Stimulated activated CD4-positive, alpha-beta T cell treated with anti-CD3 and anti-CD28 coated beads, Interleukin-15, amount 100 ng/mL, for 48 hours (primary cell): ENCODE measurements around the gene RHOXF1.
"Not testable (repeated sequence)": the region's sequence is repeated elsewhere in the genome, so short reads cannot be mapped to it uniquely, and the experiment has no call there.

Experiments used
- DNase-seq, 2 donors: peaks; one replicate each; pipeline ENCODE4 v3.0.0-alpha.2; 2020; ENCODE audit warnings: low read depth in 2 of 2

RHOXF1 gene

GRCh38 chrX:120115438-120115963, at the start of gene RHOXF1:
Gene RHOXF1, minus strand, starts transcription at chrX:120115913. Its CDS starts 51 bp downstream, at chrX:120115862.
- no peak for DNase-seq

- DNase-seq = not testable (repeated sequence)
Observed at GRCh38 chrX:120159086-120159485, 43.4 kb upstream of the RHOXF1 start.

- DNase-seq = not testable (repeated sequence)
Observed at GRCh38 chrX:120158313-120158712, 42.6 kb upstream of the RHOXF1 start, which contains the start of gene RHOXF2. Gene RHOXF2, plus strand, starts transcription at chrX:120158613. Its CDS starts 138 bp downstream, at chrX:120158751.

- DNase-seq = not testable (repeated sequence)
Observed at GRCh38 chrX:120150109-120150744, 34.5 kb upstream of the RHOXF1 start.

GRCh38 chrX:120147537-120147936, 31.8 kb upstream of the RHOXF1 start:
- DNase-seq = no peak

- not testable (repeated sequence) for DNase-seq
Observed at GRCh38 chrX:120146323-120146722, 30.6 kb upstream of the RHOXF1 start.

GRCh38 chrX:120145295-120145925, 29.7 kb upstream of the RHOXF1 start:
- DNase-seq = no peak

GRCh38 chrX:120144178-120144844, 28.6 kb upstream of the RHOXF1 start:
- no peak for DNase-seq

- DNase-seq = no peak
Observed at GRCh38 chrX:120140293-120140981, 24.7 kb upstream of the RHOXF1 start.

- DNase-seq = no peak
Observed at GRCh38 chrX:120137439-120137838, 21.7 kb upstream of the RHOXF1 start.

- no peak for DNase-seq
Observed at GRCh38 chrX:120136840-120137239, 21.1 kb upstream of the RHOXF1 start.

- DNase-seq = no peak
Observed at GRCh38 chrX:120136128-120136527, 20.4 kb upstream of the RHOXF1 start.

- DNase-seq = not testable (repeated sequence)
Observed at GRCh38 chrX:120128306-120128846, 12.7 kb upstream of the RHOXF1 start.

GRCh38 chrX:120125444-120125843, 9.7 kb upstream of the RHOXF1 start:
- no peak for DNase-seq

- no peak for DNase-seq
Observed at GRCh38 chrX:120120223-120120622, 4.5 kb upstream of the RHOXF1 start.

- no peak for DNase-seq
Observed at GRCh38 chrX:120111611-120112010, 4.1 kb downstream of the RHOXF1 start.

- DNase-seq = no peak
Observed at GRCh38 chrX:120109378-120109777, 6.3 kb downstream of the RHOXF1 start.

- not testable (repeated sequence) for DNase-seq
Observed at GRCh38 chrX:120104707-120105106, 11.0 kb downstream of the RHOXF1 start.

- not testable (repeated sequence) for DNase-seq
Observed at GRCh38 chrX:120101057-120101456, 14.7 kb downstream of the RHOXF1 start.

- DNase-seq = no peak
Observed at GRCh38 chrX:120090208-120090607, 25.5 kb downstream of the RHOXF1 start.

- no peak for DNase-seq
Observed at GRCh38 chrX:120087289-120088017, 28.3 kb downstream of the RHOXF1 start.
